Endothelial cell of umbilical vein (primary cell): ENCODE measurements around the gene SMTNL1. TPM values are rescaled to one million over a fixed set of nuclear protein-coding genes. Genes with fewer than 3 reads are reported as not detected.

ENCODE experiments used
- BruUV-seq: library from RNA; stranded (reverse); fragments of 400-500 nt; replicated peaks from 2 replicates; lab custom pipeline; 2021; lab: Mats Ljungman, UMichigan
- CTCF ChIA-PET: fragments of 300-600, 350-600 bp; sonication (Branson Sonifier 250); formaldehyde crosslinking; loops from one replicate; lab custom pipeline; 2021; ENCODE audit warnings: antibody characterized with exemption, inconsistent platforms; lab: Charles Lee
- POLR2A ChIA-PET: fragments of 300-600, 350-600 bp; sonication (Branson Sonifier 250); formaldehyde crosslinking; loops from one replicate; lab custom pipeline; 2021; ENCODE audit warnings: antibody characterized with exemption, inconsistent platforms; lab: Charles Lee
- DNase-seq: peaks from one replicate; pipeline ENCODE4 v3.0.0-alpha.2; 2011; ENCODE audit warnings: low read depth, low spot score
- FAIRE-seq: peaks from 2 replicates; lab custom pipeline; 2011; peaks lifted over from hg19 to GRCh38; lab: Jason Lieb, UNC
- H2AFZ ChIP-seq: 2 replicates; pipeline ENCODE4 v1.6.0; 2012; ENCODE audit warnings: low read depth, low read length, control low read depth, inconsistent platforms
- H3K27ac ChIP-seq: 2 replicates; pipeline ENCODE4 v1.5.1; 2011; ENCODE audit warnings: low read depth, mild to moderate bottlenecking, control low read depth, low read length, moderate library complexity; ENCODE audit not compliant: insufficient read depth
- H3K27me3 ChIP-seq, 2 experiments: 2 replicates each; pipeline versions ENCODE4 v1.6.0 to v1.6.1; 2011; ENCODE audit warnings: low read length in 2 of 2, mixed read lengths in 1 of 2; ENCODE audit not compliant: control insufficient read depth in 2 of 2, insufficient read depth in 2 of 2
- H3K36me3 ChIP-seq, 2 experiments: 2 replicates in 1 of 2; 3 replicates in 1 of 2; pipeline ENCODE4 v1.5.1; 2011; ENCODE audit warnings: low read length in 2 of 2, mild to moderate bottlenecking in 1 of 2, moderate library complexity in 1 of 2; ENCODE audit not compliant: control insufficient read depth in 2 of 2, insufficient read depth in 2 of 2; ENCODE audit errors: extremely low read depth in 1 of 2
- H3K4me1 ChIP-seq: 3 replicates; pipeline ENCODE4 v1.5.1; 2011; ENCODE audit warnings: mild to moderate bottlenecking, low read length; ENCODE audit not compliant: control insufficient read depth, insufficient read depth; ENCODE audit errors: extremely low read depth
- H3K4me2 ChIP-seq: 2 replicates; pipeline ENCODE4 v1.6.1; 2011; ENCODE audit warnings: low read length, control low read depth, mixed read lengths; ENCODE audit not compliant: insufficient read depth
- H3K4me3 ChIP-seq, 3 experiments: fragments of 200-600 bp in 1 of 3; sonication (generic), shearing (Covaris generic) in 1 of 3; replicated peaks in 1 of 3; 2 replicates each; pipeline ENCODE4 v1.5.1; 2011 to 2016; ENCODE audit warnings: control low read depth in 3 of 3, low read length in 3 of 3, mild to moderate bottlenecking in 2 of 3, inconsistent platforms in 1 of 3, low read depth in 1 of 3, moderate library complexity in 1 of 3; ENCODE audit not compliant: insufficient read depth in 1 of 3
- H3K79me2 ChIP-seq: 2 replicates; pipeline ENCODE4 v1.6.0; 2012; ENCODE audit warnings: low read length, inconsistent platforms; ENCODE audit not compliant: control insufficient read depth, insufficient read depth
- H3K9ac ChIP-seq: replicated peaks from 2 replicates; pipeline ENCODE3; 2011; ENCODE audit warnings: low read length, control low read depth; ENCODE audit not compliant: insufficient read depth; ENCODE audit errors: extremely low read depth
- H3K9me1 ChIP-seq: replicated peaks from 3 replicates; pipeline ENCODE4 v1.6.0; 2011; ENCODE audit warnings: mild to moderate bottlenecking, low read length; ENCODE audit not compliant: control insufficient read depth, insufficient read depth; ENCODE audit errors: extremely low read depth
- H3K9me3 ChIP-seq: replicated peaks from 2 replicates; pipeline ENCODE4 v1.5.1; 2012; ENCODE audit warnings: low read length, inconsistent platforms; ENCODE audit not compliant: control insufficient read depth, insufficient read depth
- H4K20me1 ChIP-seq: replicated peaks from 2 replicates; pipeline ENCODE3; 2011; ENCODE audit warnings: mild to moderate bottlenecking, low read length; ENCODE audit not compliant: control insufficient read depth, insufficient read depth; ENCODE audit errors: extremely low read depth
- CTCF ChIP-seq, 2 donors: IDR thresholded peaks; 1 replicate in 1 of 2; 2 replicates in 1 of 2; pipeline ENCODE4 v1.5.1; 2011; ENCODE audit warnings: low read length in 2 of 2, mild to moderate bottlenecking in 2 of 2, moderate library complexity in 2 of 2, control low read depth in 1 of 2, inconsistent platforms in 1 of 2, low read depth in 1 of 2; ENCODE audit not compliant: insufficient read depth in 1 of 2; ENCODE audit errors: extremely low read depth in 1 of 2
- FOS ChIP-seq: IDR thresholded peaks from 2 replicates; pipeline ENCODE4 v1.6.1; 2011; ENCODE audit warnings: mild to moderate bottlenecking, low read length, moderate library complexity, borderline replicate concordance; ENCODE audit not compliant: insufficient read depth
- GATA2 ChIP-seq: IDR thresholded peaks from 2 replicates; pipeline ENCODE4 v1.7.0; 2011; ENCODE audit warnings: low read depth, mild to moderate bottlenecking, moderate library complexity, mixed read lengths, low read length; ENCODE audit not compliant: insufficient read length, insufficient read depth
- JUN ChIP-seq: IDR thresholded peaks from 2 replicates; pipeline ENCODE4 v1.6.1; 2011; ENCODE audit warnings: borderline replicate concordance, low read depth; ENCODE audit not compliant: insufficient read length, insufficient read depth
- MYC ChIP-seq: IDR thresholded peaks from one replicate; pipeline ENCODE4 v1.6.1; 2011; ENCODE audit warnings: mild to moderate bottlenecking, low read depth, low read length
- POLR2AphosphoS5 ChIP-seq: IDR thresholded peaks from 2 replicates; pipeline ENCODE4 v1.6.1; 2012; ENCODE audit warnings: low read depth, mild to moderate bottlenecking, control low read depth, low read length, moderate library complexity; ENCODE audit not compliant: insufficient read depth
- dilution Hi-C: fragments of 300-500 bp; cut with MboI; formaldehyde crosslinking; loops from one replicate; pipeline ENCODE4 v1.15.0; 2019; ENCODE audit warnings: low sequenced_read_pairs; ENCODE audit not compliant: extremely low pct_ligation_motif_present
- intact Hi-C: fragments of 100-400 bp; cut with micrococcal nuclease; formaldehyde crosslinking; loops from one replicate; pipeline ENCODE4 v1.10.0; 2022
- polyA plus RNA-seq, 4 experiments: library from polyadenylated mRNA; depleted of rRNA in 3 of 4; stranded (reverse) in 3 of 4; unstranded in 1 of 4; fragments of >200 nt; gene quantifications; 2 replicates each; pipeline versions ENCODE4 v1.2.1 to v1.2.3, GENCODE V29; 2011 to 2012; ENCODE audit warnings: missing spikeins in 1 of 4
- total RNA-seq: library from RNA; stranded (reverse); gene quantifications from 2 replicates; pipeline ENCODE4 v1.2.3, GENCODE V29; 2021

The SMTNL1 gene
- total and polyA plus RNA-seq, 2 donors (not counting 3 experiments of a cell fraction or from before 2014, with no cell fraction given), result not detected

- CTCF ChIA-PET, result interaction anchor here (0.7 to 9.0 kb wide), 10 partner anchors 12 to 130 kb away, joined by 3 to 166 read pairs (median 8); partner anchors contain the start of genes RTN4RL2 and TIMM10
- POLR2A ChIA-PET, result no interaction called here
- intact Hi-C loops (loop anchor here (1.0 kb wide), 1 partner anchor 13 kb away; no protein-coding TSS in a partner anchor), dilution Hi-C loops (no loop called here)
- H3K9me3 ChIP-seq, result no peaks in the 10 kb centered on the region
- no peaks in the 10 kb centered on the region for H3K36me3 ChIP-seq
- H3K79me2 ChIP-seq, result no peaks in the 10 kb centered on the region
- no peak overlapping the region for H3K27ac ChIP-seq
- no peak for TF ChIP-seq POLR2AphosphoS5
- no peak for TF ChIP-seq CTCF (IDR thresholded peaks at IDR 0.05; ENCODE audit: extremely low read depth in 1 of 2, insufficient read depth in 1 of 2, low read depth in 1 of 2, low read length in 2 of 2)
- TF ChIP-seq GATA2, result no peak
- TF ChIP-seq FOS, result no peak
- no peak for TF ChIP-seq MYC
- no peak for TF ChIP-seq JUN
- peak overlapping the region; percentile 94 for H2AFZ ChIP-seq
- peaks cover 9% of the 10 kb centered on the region for H3K4me1 ChIP-seq
- no peaks in the 10 kb centered on the region for H4K20me1 ChIP-seq
- peak overlapping the region; percentile 62 for H3K9ac ChIP-seq
- DNase-seq, result peak; percentile 36
- H3K27me3 ChIP-seq, result no peaks in the 10 kb centered on the region
- peak overlapping the region; percentile 88 for H3K4me2 ChIP-seq
- no peaks in the 10 kb centered on the region for H3K9me1 ChIP-seq
- no TSS peak for BruUV-seq
- peak overlapping the region; percentile 64 to 79 (median 68) for H3K4me3 ChIP-seq
- FAIRE-seq, result peak; percentile 60
These were observed 22.7 kb upstream of the SMTNL1 start for GRCh38 chr11:57514538-57515331.
